ENCODE results near the gene DPP9. TPM values are rescaled to one million over a fixed set of nuclear protein-coding genes. Genes with fewer than 3 reads are reported as not detected.
A peak's percentile ranks its signal among the peaks of the same experiment; 100 is the strongest.

The DPP9 gene
- total and polyA plus RNA-seq, 2 of the 13 experiments (the other 11 are each of a cell fraction or from before 2014, with no cell fraction given) = 8.4 to 25.8 TPM

DNA sequence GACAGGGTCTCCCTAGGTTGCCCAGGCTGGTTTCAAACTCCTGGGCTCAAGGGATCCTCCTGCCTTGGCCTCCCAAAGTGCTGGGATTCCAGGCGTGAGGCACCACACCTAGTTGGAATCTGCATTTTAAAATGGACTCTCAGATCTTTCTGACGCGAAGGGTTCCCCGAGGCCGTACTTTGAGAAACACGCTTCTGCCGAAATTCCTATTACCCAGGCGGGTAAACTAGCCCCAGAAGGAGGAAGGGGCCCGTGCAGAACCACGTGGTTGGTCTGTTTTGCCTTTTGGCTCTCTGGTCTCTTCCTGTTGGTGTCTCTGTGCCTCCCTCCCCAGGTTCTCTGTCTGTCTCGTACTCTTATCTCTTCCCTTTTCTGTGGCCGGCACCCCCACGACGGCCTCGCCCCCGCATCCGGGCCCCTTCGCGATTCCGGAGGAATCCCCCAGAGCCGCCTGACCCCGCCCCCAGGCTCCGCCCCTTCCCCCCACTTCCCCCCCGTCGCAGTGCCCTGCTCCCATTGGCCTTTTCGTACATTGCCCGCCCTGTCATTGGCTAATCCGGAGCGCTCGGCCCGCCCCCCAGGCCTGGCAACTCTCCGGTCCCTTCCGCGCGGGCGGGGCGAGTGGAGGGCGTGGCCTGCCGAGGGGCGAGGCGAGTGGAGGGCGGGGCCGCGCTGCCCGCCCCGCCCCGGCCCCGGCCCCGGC is 84.7 kb downstream of the DPP9 start, which contains the start of gene TNFAIP8L1 (continued):
- TF ChIP-seq, protein P1, sequence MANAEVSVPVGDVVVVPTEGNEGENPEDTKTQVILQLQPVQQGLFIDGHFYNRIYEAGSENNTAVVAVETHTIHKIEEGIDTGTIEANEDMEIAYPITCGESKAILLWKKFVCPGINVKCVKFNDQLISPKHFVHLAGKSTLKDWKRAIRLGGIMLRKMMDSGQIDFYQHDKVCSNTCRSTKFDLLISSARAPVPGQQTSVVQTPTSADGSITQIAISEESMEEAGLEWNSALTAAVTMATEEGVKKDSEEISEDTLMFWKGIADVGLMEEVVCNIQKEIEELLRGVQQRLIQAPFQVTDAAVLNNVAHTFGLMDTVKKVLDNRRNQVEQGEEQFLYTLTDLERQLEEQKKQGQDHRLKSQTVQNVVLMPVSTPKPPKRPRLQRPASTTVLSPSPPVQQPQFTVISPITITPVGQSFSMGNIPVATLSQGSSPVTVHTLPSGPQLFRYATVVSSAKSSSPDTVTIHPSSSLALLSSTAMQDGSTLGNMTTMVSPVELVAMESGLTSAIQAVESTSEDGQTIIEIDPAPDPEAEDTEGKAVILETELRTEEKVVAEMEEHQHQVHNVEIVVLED (CRISPR knock-in tag; IDR thresholded peaks at IDR 0.05; ENCODE audit: borderline replicate concordance) = no peak
- TF ChIP-seq, protein P2, sequence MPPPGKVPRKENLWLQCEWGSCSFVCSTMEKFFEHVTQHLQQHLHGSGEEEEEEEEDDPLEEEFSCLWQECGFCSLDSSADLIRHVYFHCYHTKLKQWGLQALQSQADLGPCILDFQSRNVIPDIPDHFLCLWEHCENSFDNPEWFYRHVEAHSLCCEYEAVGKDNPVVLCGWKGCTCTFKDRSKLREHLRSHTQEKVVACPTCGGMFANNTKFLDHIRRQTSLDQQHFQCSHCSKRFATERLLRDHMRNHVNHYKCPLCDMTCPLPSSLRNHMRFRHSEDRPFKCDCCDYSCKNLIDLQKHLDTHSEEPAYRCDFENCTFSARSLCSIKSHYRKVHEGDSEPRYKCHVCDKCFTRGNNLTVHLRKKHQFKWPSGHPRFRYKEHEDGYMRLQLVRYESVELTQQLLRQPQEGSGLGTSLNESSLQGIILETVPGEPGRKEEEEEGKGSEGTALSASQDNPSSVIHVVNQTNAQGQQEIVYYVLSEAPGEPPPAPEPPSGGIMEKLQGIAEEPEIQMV (CRISPR knock-in tag; IDR thresholded peaks at IDR 0.05; ENCODE audit: low read depth) = no peak
- TF ChIP-seq, protein P3, sequence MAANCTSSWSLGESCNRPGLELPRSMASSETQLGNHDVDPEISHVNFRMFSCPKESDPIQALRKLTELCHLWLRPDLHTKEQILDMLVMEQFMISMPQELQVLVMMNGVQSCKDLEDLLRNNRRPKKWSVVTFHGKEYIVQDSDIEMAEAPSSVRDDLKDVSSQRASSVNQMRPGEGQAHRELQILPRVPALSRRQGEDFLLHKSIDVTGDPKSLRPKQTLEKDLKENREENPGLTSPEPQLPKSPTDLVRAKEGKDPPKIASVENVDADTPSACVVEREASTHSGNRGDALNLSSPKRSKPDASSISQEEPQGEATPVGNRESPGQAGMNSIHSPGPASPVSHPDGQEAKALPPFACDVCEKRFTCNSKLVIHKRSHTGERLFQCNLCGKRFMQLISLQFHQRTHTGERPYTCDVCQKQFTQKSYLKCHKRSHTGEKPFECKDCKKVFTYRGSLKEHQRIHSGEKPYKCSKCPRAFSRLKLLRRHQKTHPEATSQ (CRISPR knock-in tag; IDR thresholded peaks at IDR 0.05; ENCODE audit: borderline replicate concordance) = no peak
- no peak for TF ChIP-seq PAX8 (CRISPR knock-in tag; IDR thresholded peaks at IDR 0.05; ENCODE audit: borderline replicate concordance)
- TF ChIP-seq, protein P4, sequence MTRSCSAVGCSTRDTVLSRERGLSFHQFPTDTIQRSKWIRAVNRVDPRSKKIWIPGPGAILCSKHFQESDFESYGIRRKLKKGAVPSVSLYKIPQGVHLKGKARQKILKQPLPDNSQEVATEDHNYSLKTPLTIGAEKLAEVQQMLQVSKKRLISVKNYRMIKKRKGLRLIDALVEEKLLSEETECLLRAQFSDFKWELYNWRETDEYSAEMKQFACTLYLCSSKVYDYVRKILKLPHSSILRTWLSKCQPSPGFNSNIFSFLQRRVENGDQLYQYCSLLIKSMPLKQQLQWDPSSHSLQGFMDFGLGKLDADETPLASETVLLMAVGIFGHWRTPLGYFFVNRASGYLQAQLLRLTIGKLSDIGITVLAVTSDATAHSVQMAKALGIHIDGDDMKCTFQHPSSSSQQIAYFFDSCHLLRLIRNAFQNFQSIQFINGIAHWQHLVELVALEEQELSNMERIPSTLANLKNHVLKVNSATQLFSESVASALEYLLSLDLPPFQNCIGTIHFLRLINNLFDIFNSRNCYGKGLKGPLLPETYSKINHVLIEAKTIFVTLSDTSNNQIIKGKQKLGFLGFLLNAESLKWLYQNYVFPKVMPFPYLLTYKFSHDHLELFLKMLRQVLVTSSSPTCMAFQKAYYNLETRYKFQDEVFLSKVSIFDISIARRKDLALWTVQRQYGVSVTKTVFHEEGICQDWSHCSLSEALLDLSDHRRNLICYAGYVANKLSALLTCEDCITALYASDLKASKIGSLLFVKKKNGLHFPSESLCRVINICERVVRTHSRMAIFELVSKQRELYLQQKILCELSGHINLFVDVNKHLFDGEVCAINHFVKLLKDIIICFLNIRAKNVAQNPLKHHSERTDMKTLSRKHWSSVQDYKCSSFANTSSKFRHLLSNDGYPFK (CRISPR knock-in tag; IDR thresholded peaks at IDR 0.05; ENCODE audit: borderline replicate concordance) = no peak
- no peak for TF ChIP-seq ZKSCAN8 (CRISPR knock-in tag; IDR thresholded peaks at IDR 0.05; ENCODE audit: borderline replicate concordance)
- 0 out of 2 replicates have a peak, but pooled peaks have one; percentile 18 for TF ChIP-seq NCOA2 (CRISPR knock-in tag; IDR thresholded peaks at IDR 0.05)
- TF ChIP-seq ISL2 (CRISPR knock-in tag; IDR thresholded peaks at IDR 0.05) = no peak
- no peak for TF ChIP-seq CCDC6 (CRISPR knock-in tag; IDR thresholded peaks at IDR 0.05)
- no peak for TF ChIP-seq LCORL (IDR thresholded peaks at IDR 0.05)
- TF ChIP-seq LCORL (CRISPR knock-in tag; IDR thresholded peaks at IDR 0.05) = peak; percentile 38
- TF ChIP-seq TBP (CRISPR knock-in tag; IDR thresholded peaks at IDR 0.05) = no peak
- TF ChIP-seq, protein P5, sequence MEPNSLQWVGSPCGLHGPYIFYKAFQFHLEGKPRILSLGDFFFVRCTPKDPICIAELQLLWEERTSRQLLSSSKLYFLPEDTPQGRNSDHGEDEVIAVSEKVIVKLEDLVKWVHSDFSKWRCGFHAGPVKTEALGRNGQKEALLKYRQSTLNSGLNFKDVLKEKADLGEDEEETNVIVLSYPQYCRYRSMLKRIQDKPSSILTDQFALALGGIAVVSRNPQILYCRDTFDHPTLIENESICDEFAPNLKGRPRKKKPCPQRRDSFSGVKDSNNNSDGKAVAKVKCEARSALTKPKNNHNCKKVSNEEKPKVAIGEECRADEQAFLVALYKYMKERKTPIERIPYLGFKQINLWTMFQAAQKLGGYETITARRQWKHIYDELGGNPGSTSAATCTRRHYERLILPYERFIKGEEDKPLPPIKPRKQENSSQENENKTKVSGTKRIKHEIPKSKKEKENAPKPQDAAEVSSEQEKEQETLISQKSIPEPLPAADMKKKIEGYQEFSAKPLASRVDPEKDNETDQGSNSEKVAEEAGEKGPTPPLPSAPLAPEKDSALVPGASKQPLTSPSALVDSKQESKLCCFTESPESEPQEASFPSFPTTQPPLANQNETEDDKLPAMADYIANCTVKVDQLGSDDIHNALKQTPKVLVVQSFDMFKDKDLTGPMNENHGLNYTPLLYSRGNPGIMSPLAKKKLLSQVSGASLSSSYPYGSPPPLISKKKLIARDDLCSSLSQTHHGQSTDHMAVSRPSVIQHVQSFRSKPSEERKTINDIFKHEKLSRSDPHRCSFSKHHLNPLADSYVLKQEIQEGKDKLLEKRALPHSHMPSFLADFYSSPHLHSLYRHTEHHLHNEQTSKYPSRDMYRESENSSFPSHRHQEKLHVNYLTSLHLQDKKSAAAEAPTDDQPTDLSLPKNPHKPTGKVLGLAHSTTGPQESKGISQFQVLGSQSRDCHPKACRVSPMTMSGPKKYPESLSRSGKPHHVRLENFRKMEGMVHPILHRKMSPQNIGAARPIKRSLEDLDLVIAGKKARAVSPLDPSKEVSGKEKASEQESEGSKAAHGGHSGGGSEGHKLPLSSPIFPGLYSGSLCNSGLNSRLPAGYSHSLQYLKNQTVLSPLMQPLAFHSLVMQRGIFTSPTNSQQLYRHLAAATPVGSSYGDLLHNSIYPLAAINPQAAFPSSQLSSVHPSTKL (CRISPR knock-in tag; IDR thresholded peaks at IDR 0.05) = peak; percentile 22; the same call in 1 of the 2 replicates
- TF ChIP-seq ZNF776 (CRISPR knock-in tag; IDR thresholded peaks at IDR 0.05) = no peak
- no peak for TF ChIP-seq ZMAT3 (CRISPR knock-in tag; conservative IDR thresholded peaks at IDR 0.05)
- TF ChIP-seq MXD4 (CRISPR knock-in tag; IDR thresholded peaks at IDR 0.05) = peak; percentile 41; the same call in 1 of the 2 replicates
